SU-DHL-6 (cell line): ENCODE data around the gene TMEM212.

Experiments used
- H2AFZ ChIP-seq: fragments of 200-600 bp; sonication (generic); 2 replicates; pipeline ENCODE4 v1.6.1; 2014; ENCODE audit warnings: low read depth, mild to moderate bottlenecking, moderate library complexity, mixed read lengths, antibody characterized with exemption, low read length; ENCODE audit not compliant: severe bottlenecking
- H3F3A ChIP-seq: fragments of 200-600 bp; shearing (Covaris generic); 2 replicates; pipeline ENCODE4 v1.6.0; 2016; ENCODE audit warnings: antibody characterized with exemption, mild to moderate bottlenecking; ENCODE audit not compliant: insufficient read depth
- H3K27ac ChIP-seq: fragments of 200-600 bp; sonication (generic); 2 replicates; pipeline ENCODE4 v1.5.1; 2016; ENCODE audit warnings: low read depth, mild to moderate bottlenecking, low read length, moderate library complexity, mixed read lengths
- H3K27me3 ChIP-seq: fragments of 200-600 bp; sonication (generic), shearing (Covaris generic); 2 replicates; pipeline ENCODE4 v1.6.0; 2014; ENCODE audit warnings: mild to moderate bottlenecking, low read length
- H3K36me3 ChIP-seq: fragments of 200-600 bp; sonication (generic); 2 replicates; pipeline ENCODE4 v1.6.1; 2014; ENCODE audit warnings: mild to moderate bottlenecking, low read length, mixed read lengths
- H3K4me2 ChIP-seq: fragments of 300-600, 200-600 bp; shearing (Covaris generic), sonication (generic); 2 replicates; pipeline ENCODE4 v1.6.0; 2014; ENCODE audit warnings: low read length, low read depth, mild to moderate bottlenecking; ENCODE audit not compliant: poor library complexity, severe bottlenecking
- H3K4me3 ChIP-seq: fragments of 200-600 bp; sonication (generic); 2 replicates; pipeline ENCODE4 v1.5.1; 2014; ENCODE audit warnings: antibody characterized with exemption, low read length, mild to moderate bottlenecking, mixed read lengths; ENCODE audit not compliant: insufficient read depth, poor library complexity, severe bottlenecking
- H3K79me2 ChIP-seq: fragments of 200-600 bp; sonication (generic); 2 replicates; pipeline ENCODE4 v1.6.1; 2014; ENCODE audit warnings: mild to moderate bottlenecking, low read length, moderate library complexity; ENCODE audit not compliant: insufficient read depth
- H3K9ac ChIP-seq: fragments of 200-600 bp; sonication (generic); 2 replicates; pipeline ENCODE4 v1.7.0; 2014; ENCODE audit warnings: mild to moderate bottlenecking, low read length
- H3K9me2 ChIP-seq: fragments of 200-600 bp; sonication (generic); replicated peaks from 2 replicates; pipeline ENCODE4 v1.6.1; 2014; ENCODE audit warnings: low read length; ENCODE audit not compliant: insufficient read depth
- H3K9me3 ChIP-seq: fragments of 200-600 bp; sonication (generic); 2 replicates; pipeline ENCODE4 v1.6.1; 2014; ENCODE audit warnings: low read length, mixed read lengths; ENCODE audit not compliant: insufficient read depth
- H4K20me1 ChIP-seq: fragments of 200-600 bp; sonication (generic); 2 replicates; pipeline ENCODE4 v1.6.1; 2014; ENCODE audit warnings: low read depth, mild to moderate bottlenecking, antibody characterized with exemption, low read length, moderate library complexity, mixed read lengths
- CTCF ChIP-seq: fragments of 200-600 bp; sonication (generic); IDR thresholded peaks from one replicate; pipeline ENCODE4 v1.5.1; 2017; ENCODE audit warnings: antibody characterized with exemption, mild to moderate bottlenecking, low read length, moderate library complexity; ENCODE audit not compliant: insufficient read depth, poor library complexity, severe bottlenecking
- EZH2phosphoT487 ChIP-seq: fragments of 200-600 bp; sonication (generic), shearing (Covaris generic); conservative IDR thresholded peaks from 2 replicates; pipeline ENCODE4 v1.6.1; 2018; ENCODE audit warnings: mild to moderate bottlenecking, antibody characterized with exemption, low read length, moderate library complexity, mixed read lengths

The TMEM212 gene

DNA sequence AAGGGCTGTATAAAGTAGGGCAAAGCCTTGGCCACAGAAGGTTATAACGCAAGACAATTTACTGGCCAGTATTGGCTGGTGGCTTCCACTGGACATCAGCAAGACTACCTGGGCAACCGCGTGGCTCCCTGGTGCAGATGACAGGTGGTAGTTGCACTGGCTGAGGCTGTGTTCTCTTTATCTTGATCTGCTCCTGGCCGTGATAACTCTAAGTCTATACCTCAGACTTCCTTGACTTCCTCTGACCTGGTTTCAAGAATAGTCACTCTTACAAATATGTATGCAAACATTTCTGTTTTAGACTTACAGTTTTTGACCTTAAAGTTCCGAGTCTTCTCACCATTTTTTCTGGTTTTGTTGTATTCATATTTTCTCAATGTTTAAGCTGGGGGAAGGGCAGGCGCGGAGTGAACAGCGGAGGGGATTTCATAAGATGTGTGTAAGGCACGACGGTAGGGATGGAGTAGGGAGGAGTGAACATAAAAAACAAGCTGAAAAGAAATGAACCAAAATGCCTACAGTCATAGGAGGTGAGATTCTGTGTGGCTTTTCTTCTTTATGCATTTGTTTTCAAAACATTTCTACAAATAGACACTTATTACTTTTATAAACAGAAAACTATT is 15.2 kb upstream of the TMEM212 start:
- no peaks in the 10 kb centered on the region for H3K79me2 ChIP-seq
- H3K36me3 ChIP-seq: no peaks in the 10 kb centered on the region
- no peaks in the 10 kb centered on the region for H3F3A ChIP-seq
- no peaks in the 10 kb centered on the region for H3K27me3 ChIP-seq
- no peaks in the 10 kb centered on the region for H4K20me1 ChIP-seq
- H3K9ac ChIP-seq: no peak overlapping the region
- no peak overlapping the region for H3K4me3 ChIP-seq
- H3K4me2 ChIP-seq: no peak overlapping the region
- no peak overlapping the region for H2AFZ ChIP-seq
- H3K9me2 ChIP-seq: no peaks in the 10 kb centered on the region
- no peak overlapping the region for H3K27ac ChIP-seq
- no peak for TF ChIP-seq EZH2phosphoT487
- TF ChIP-seq CTCF: no peak
- no peaks in the 10 kb centered on the region for H3K9me3 ChIP-seq

DNA sequence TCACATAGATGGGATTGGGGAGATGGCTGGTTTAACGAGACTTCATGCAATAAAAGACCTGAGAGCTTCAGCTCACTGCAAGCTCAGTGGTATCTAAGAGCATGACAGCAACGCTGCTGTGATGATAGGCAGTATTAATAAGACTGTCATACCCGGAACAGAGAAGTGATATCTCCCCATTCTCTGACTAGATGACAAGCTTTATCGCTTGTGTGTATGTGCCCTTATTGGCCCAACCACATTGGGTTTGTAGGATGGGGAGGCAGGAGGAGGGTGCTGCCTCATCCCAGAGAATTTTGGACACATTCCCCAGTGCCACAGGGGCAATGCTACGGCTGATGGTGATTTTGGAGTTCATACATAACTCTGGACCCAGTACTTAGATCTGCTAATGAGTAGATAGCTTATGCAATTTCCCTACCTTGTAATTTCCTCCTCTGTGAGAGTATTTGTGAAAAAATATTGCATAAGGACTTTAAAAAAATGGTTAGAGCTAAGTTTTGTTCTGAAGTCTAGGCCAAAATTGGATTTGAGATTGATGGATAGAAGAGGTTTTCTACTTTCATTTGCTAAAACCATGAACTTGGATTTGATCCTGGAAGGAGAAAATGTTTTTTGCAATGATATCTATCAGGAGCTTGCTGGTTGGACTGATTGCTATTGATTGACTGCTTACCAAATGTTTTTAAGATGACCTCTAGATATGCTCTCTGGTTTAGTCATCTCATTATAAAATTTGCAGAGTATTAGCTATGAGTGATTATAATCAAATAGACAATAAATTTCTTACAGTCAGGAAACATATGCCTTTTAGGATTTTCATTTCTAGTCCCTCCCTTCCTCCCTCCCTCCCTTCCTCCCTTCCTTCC is 14.0 kb upstream of the TMEM212 start:
- Histone ChIP-seq H3K4me2 (no peak overlapping the region), H2AFZ (no peak overlapping the region), H3K4me3 (no peak overlapping the region), H3K9me2 (no peaks in the 10 kb centered on the region), H3K9ac (no peak overlapping the region), H3K36me3 (no peaks in the 10 kb centered on the region), H3K27me3 (no peaks in the 10 kb centered on the region), H3K27ac (no peak overlapping the region), H3K79me2 (no peaks in the 10 kb centered on the region), H4K20me1 (no peaks in the 10 kb centered on the region), H3F3A (no peaks in the 10 kb centered on the region), H3K9me3 (no peaks in the 10 kb centered on the region)
- TF ChIP-seq CTCF (no peak), EZH2phosphoT487 (no peak)

DNA sequence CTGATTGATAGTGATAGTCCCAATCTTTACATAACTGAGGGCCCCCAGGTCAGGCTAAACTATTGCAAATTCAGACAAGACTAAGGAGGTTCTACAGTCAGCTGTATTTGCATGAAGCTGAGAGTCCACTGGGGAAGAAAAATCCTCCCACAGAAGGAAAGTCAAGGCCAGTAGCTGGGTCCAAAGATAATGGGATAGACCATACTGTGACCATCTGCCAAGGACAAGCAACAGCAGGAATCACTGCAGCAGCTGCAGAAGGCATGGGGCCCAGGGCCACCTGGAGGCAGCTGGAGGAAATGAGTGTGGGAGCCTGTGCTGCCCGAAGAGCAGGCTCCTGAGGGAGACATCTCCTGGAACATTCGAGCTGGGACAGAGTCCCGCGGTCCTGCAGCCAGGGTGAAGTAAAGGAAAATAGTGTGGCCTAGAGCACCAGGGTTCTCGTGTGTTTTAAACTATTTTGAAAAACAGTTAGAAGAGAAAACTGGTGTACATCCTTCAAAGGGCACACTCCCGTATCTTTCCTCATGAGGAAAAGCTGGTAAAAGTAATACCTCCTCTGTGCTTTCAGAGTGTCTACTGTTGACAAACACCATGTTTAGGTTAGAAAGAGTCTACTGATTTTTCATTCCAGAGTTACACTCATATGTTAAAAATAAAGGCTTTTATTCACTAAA is 13.2 kb upstream of the TMEM212 start:
- H3K4me2 ChIP-seq: no peak overlapping the region
- no peaks in the 10 kb centered on the region for H3K36me3 ChIP-seq
- H2AFZ ChIP-seq: no peak overlapping the region
- no peak overlapping the region for H3K9ac ChIP-seq
- H3K9me2 ChIP-seq: no peaks in the 10 kb centered on the region
- no peaks in the 10 kb centered on the region for H3K27me3 ChIP-seq
- no peak overlapping the region for H3K27ac ChIP-seq
- H3F3A ChIP-seq: no peaks in the 10 kb centered on the region
- no peaks in the 10 kb centered on the region for H3K79me2 ChIP-seq
- H3K9me3 ChIP-seq: no peaks in the 10 kb centered on the region
- TF ChIP-seq CTCF: no peak
- no peak overlapping the region for H3K4me3 ChIP-seq
- H4K20me1 ChIP-seq: no peaks in the 10 kb centered on the region
